Aorta (tissue), 5 donors: Measurements from ENCODE around the gene EGFR. TPM values are rescaled to one million over a fixed set of nuclear protein-coding genes. Genes with fewer than 3 reads are reported as not detected.

Experiments used
- ATAC-seq: fragments of 200-7000 bp; cut with Tn5 transposase; one replicate; pipeline ENCODE4 v1.9.1; 2022; ENCODE audit warnings: moderate library complexity; ENCODE audit not compliant: low FRiP score
- DNase-seq, 2 donors: peaks; one replicate each; pipeline ENCODE4 v3.0.0-alpha.2; 2020
- H3K27ac ChIP-seq, 2 donors: one replicate each; pipeline ENCODE4 v1.5.1; 2013; ENCODE audit warnings: low read length in 2 of 2, mild to moderate bottlenecking in 2 of 2, moderate library complexity in 2 of 2, control low read depth in 1 of 2, inconsistent platforms in 1 of 2, low read depth in 1 of 2
- H3K27me3 ChIP-seq, 2 donors: one replicate each; pipeline ENCODE4 v1.6.1; 2013; ENCODE audit warnings: control low read depth in 1 of 2, low read length in 1 of 2, mild to moderate bottlenecking in 1 of 2, moderate library complexity in 1 of 2; ENCODE audit not compliant: insufficient read depth in 2 of 2, control insufficient read depth in 1 of 2
- H3K36me3 ChIP-seq, 2 donors: one replicate each; pipeline ENCODE4 v1.6.1; 2013; ENCODE audit warnings: control low read depth in 1 of 2, low read length in 1 of 2, mild to moderate bottlenecking in 1 of 2; ENCODE audit not compliant: insufficient read depth in 2 of 2, control insufficient read depth in 1 of 2
- H3K4me1 ChIP-seq, 2 donors: one replicate each; pipeline ENCODE4 v1.6.1; 2013; ENCODE audit warnings: low read length in 2 of 2, control low read depth in 1 of 2, mild to moderate bottlenecking in 1 of 2, moderate library complexity in 1 of 2; ENCODE audit not compliant: insufficient read depth in 2 of 2, control insufficient read depth in 1 of 2
- H3K4me3 ChIP-seq, 2 donors: one replicate each; pipeline ENCODE4 v1.5.1; 2013; ENCODE audit warnings: low read length in 2 of 2, control low read depth in 1 of 2, mild to moderate bottlenecking in 1 of 2
- H3K9me3 ChIP-seq: one replicate; pipeline ENCODE4 v1.6.1; 2013; ENCODE audit warnings: mild to moderate bottlenecking, low read length; ENCODE audit not compliant: control insufficient read depth
- WGBS, 2 donors: extraction: QIAGEN DNeasy Blood & Tissue Kit; methylation state at CpG; one replicate each; pipeline ENCODE4 v1.1.7; 2013; 5-methylcytosine and 5-hydroxymethylcytosine counted together
- intact Hi-C, 2 donors: fragments of 100-400 bp; cut with DNase I; formaldehyde crosslinking; loops; one replicate each; pipeline versions ENCODE4 v1.14.2 to v1.15.0; 2022
- polyA plus RNA-seq, 2 donors: library from polyadenylated mRNA; stranded (reverse); fragments of 200-250 nt; gene quantifications; one replicate each; pipeline ENCODE4 v1.2.3, GENCODE V29; 2013
- total RNA-seq, 2 donors: library from RNA; stranded (reverse); fragmentation: NEBNext Ultra II Directional; extraction: Animal tissue kit (Norgen Biotek cat#: 25700); gene quantifications; one replicate each; pipeline ENCODE4 v1.2.1, GENCODE V29; 2021
- donor health status: healthy with polysubstance abuse.
- donor health status: Bipolar disorder and iron deficiency.
- donor health status: DM: no; HTN: no; CAD: no.
- donor health status: DM: no; HTN: no; CAD: no.
- donor health status: DM: yes; HTN: yes; CAD: no.

EGFR gene
- total and polyA plus RNA-seq, 4 donors = 3.0 to 72.4 (median 40.9) TPM

DNA sequence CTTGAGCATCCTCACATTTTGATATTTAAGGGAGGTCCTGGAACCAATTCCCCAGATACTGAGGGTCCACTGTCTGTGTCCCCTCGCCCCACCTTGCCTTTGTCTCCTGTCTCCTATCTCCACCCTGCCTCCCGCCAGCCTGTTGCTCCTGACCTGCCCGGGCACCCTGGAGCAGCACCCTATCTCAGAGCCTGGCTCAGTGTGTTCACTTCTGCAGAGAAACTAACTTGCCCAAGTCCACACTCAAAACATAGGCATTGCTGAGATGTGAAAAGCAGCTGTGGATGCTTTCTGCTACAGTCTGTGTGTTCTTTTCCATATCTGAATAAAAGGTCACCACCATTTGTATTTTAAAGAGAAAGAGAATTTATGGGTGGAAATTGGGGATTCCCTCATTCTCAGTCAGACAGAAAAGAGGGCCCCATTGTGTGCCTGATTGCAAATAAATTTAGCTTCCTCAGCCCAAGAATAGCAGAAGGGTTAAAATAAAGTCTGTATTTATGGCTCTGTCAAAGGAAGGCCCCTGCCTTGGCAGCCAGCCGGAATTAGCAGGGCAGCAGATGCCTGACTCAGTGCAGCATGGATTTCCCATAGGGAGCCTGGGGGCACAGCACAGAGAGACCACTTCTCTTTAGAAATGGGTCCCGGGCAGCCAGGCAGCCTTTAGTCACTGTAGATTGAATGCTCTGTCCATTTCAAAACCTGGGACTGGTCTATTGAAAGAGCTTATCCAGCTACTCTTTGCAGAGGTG lies 161.3 kb downstream of the EGFR start:
- H3K9me3 ChIP-seq = no peaks in the 10 kb centered on the region
- H3K36me3 ChIP-seq = peaks cover 2 to 5% of the 10 kb centered on the region in 2 donors
- no peak for DNase-seq
- no peak overlapping the region for H3K27ac ChIP-seq
- no peak for ATAC-seq
- WGBS, 2 donors = 79 to 81% methylated on average over 5 of the region's 5 CpGs
- no peaks in the 10 kb centered on the region for H3K4me1 ChIP-seq
- no peaks in the 10 kb centered on the region for H3K27me3 ChIP-seq
- H3K4me3 ChIP-seq = no peak overlapping the region
- intact Hi-C loops = no loop called here

DNA sequence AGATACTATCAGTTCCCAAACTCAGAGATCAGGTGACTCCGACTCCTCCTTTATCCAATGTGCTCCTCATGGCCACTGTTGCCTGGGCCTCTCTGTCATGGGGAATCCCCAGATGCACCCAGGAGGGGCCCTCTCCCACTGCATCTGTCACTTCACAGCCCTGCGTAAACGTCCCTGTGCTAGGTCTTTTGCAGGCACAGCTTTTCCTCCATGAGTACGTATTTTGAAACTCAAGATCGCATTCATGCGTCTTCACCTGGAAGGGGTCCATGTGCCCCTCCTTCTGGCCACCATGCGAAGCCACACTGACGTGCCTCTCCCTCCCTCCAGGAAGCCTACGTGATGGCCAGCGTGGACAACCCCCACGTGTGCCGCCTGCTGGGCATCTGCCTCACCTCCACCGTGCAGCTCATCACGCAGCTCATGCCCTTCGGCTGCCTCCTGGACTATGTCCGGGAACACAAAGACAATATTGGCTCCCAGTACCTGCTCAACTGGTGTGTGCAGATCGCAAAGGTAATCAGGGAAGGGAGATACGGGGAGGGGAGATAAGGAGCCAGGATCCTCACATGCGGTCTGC lies 162.2 kb downstream of the EGFR start:
- 92 to 94% methylated on average over 19 of the region's 19 CpGs for WGBS, 2 donors

DNA sequence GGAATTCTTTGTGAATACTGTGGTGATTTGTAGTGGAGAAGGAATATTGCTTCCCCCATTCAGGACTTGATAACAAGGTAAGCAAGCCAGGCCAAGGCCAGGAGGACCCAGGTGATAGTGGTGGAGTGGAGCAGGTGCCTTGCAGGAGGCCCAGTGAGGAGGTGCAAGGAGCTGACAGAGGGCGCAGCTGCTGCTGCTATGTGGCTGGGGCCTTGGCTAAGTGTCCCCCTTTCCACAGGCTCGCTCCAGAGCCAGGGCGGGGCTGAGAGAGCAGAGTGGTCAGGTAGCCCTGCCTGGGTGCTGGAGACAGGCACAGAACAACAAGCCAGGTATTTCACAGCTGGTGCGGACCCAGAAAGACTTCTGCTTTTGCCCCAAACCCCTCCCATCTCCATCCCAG lies 162.9 kb downstream of the EGFR start:
- DNase-seq (no peak), ATAC-seq (no peak)
- Histone ChIP-seq H3K36me3 (peaks cover 2 to 3% of the 10 kb centered on the region in 2 donors), H3K27ac (no peak overlapping the region), H3K4me1 (no peaks in the 10 kb centered on the region), H3K27me3 (no peaks in the 10 kb centered on the region), H3K9me3 (no peaks in the 10 kb centered on the region), H3K4me3 (no peak overlapping the region)
- intact Hi-C loops = no loop called here
- WGBS, 2 donors = 96 to 100% methylated on average over 4 of the region's 4 CpGs

More for the DNA sequence above, 162.2 kb downstream of the EGFR start:
- Histone ChIP-seq H3K27me3 (no peaks in the 10 kb centered on the region), H3K9me3 (no peaks in the 10 kb centered on the region), H3K36me3 (peaks cover 2 to 3% of the 10 kb centered on the region in 2 donors), H3K4me3 (no peak overlapping the region), H3K4me1 (no peaks in the 10 kb centered on the region), H3K27ac (no peak overlapping the region)
- ATAC-seq = no peak
- intact Hi-C loops = no loop called here
- DNase-seq = no peak

DNA sequence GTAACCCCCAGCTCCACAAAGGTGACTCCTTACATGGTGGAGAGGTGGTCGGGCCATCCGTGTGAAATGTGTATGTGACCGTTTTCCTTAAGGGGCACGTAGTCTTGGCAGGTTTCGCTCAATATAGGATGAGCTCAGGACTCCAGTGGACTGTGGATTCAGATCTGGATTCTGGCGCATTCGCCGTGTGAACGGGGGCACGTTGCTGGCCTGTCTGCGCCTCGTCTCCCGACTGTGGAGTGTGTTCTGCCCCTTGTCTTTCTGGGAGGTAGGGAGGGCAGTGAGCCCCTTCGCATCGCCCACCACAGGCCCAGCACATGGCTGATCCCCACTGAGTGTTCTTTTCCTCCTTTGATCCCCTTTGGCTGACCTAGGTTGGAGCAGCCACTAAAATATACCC lies 165.1 kb downstream of the EGFR start:
- Histone ChIP-seq H3K27ac (no peak overlapping the region), H3K9me3 (no peaks in the 10 kb centered on the region), H3K27me3 (no peaks in the 10 kb centered on the region), H3K36me3 (peaks cover 2 to 3% of the 10 kb centered on the region in 2 donors), H3K4me1 (no peaks in the 10 kb centered on the region), H3K4me3 (no peak overlapping the region)
- 83 to 85% methylated on average over 15 of the region's 15 CpGs for WGBS, 2 donors
- ATAC-seq (no peak), DNase-seq (no peak)
- intact Hi-C loops = no loop called here

DNA sequence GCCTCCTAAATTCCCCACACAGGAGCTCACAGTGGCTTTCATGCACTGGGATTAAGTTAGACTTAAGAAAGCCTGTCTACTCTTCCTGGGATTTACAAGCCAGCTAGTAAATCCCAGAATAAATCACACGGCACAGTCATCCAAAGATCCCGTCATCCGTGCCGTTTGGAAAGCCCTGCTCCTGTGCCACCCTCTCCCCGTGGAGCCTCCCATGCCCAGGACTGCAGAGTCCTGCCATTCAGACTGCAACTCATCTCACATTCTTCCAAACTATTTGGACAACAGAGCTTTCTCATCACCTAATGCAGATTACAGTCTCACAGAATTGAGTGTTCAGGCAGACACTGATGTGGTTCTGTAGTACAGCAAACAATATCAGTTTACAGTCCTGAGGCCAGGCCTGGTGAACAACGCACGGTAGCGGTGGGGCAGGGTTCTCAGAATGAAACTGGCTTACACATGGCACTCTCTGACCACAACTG lies 166.5 kb downstream of the EGFR start:
- no peaks in the 10 kb centered on the region for H3K9me3 ChIP-seq
- WGBS, 2 donors = 87 to 88% methylated on average over 8 of the region's 8 CpGs
- DNase-seq (no peak), ATAC-seq (no peak)
- H3K4me3 ChIP-seq = no peak overlapping the region
- H3K27me3 ChIP-seq = no peaks in the 10 kb centered on the region
- no peaks in the 10 kb centered on the region for H3K4me1 ChIP-seq
- H3K36me3 ChIP-seq = peaks cover 2 to 3% of the 10 kb centered on the region in 2 donors
- intact Hi-C loops = no loop called here
- H3K27ac ChIP-seq = no peak overlapping the region

DNA sequence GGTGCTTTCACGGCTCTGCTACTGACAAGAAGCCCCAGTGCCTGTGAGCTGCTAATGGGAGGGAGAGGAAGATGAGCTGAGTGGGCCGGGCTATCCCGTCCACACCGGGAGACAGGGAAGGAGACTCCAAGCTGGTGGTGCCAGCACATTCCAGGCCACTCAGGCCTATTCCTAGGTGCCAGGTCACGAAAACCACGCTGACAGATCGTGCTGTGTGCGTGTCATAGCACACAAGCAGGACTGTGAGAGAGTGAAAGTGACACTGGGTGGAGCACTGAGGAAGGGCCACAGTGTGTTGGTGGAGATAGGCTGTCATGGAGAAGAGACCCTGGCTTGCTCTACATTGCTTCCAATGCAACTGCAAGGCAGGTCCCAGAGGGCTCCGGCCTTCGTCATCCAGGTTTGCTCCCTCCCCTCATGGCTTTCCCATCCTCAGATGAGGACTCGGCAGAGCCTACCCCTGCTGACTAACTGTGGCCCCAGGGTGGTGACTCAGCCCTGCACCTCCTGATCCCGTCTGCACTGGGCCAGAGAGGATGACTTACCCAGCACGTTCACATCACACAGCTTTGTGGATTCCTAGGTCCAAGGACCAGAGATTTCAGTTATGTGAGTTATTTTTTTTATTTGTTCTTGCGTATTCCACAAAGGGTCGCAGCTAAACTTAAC lies 167.3 kb downstream of the EGFR start:
- intact Hi-C loops = no loop called here
- no peak for DNase-seq
- ATAC-seq = no peak
- H3K27me3 ChIP-seq = no peaks in the 10 kb centered on the region
- no peaks in the 10 kb centered on the region for H3K9me3 ChIP-seq
- H3K27ac ChIP-seq = no peak overlapping the region
- no peak overlapping the region for H3K4me3 ChIP-seq
- no peaks in the 10 kb centered on the region for H3K4me1 ChIP-seq
- H3K36me3 ChIP-seq = peaks cover 2 to 3% of the 10 kb centered on the region in 2 donors
- 84 to 89% methylated on average over 15 of the region's 15 CpGs for WGBS, 2 donors

DNA sequence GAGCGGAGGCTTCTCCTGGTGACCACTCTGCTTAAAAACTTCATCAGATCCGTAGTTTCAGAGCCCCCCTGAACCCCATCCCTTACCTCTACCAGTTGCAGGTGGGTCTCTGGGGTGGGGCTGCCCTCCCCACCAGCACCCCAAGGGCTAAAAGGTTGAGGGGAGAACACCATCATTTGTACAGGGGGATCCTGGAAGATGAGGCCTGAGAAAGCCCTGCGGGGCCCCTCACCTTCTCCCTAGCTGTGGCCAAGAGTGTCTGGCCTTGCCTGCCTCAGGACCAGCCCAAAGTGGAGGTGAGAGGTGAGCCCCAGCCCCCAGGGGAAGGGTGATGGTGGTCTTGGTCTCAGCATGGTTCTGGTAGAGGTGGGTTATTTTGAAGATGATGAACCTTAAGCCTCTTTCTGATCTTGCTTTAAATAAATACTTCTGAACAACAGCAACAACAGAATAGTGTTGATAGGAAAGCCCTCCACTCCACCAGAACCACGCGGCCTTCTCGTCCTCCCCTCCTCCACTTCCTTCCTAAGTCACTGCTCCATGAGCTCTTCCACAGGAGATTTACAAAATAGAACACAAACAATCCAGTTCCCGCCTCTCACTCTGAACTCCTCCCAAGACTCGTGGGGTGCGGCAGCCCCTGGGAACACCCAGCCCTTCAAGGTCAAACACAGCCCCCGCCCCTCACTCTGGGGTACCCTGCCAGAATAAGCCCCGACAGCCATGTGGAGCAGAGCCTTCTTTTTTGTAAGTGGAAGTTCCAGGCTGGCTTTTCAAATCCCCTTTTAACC lies 169.1 kb downstream of the EGFR start:
- ATAC-seq (no peak), DNase-seq (no peak)
- H3K9me3 ChIP-seq = no peaks in the 10 kb centered on the region
- no peaks in the 10 kb centered on the region for H3K4me1 ChIP-seq
- WGBS, 2 donors = 73 to 78% methylated on average over 11 of the region's 11 CpGs
- intact Hi-C loops = no loop called here
- H3K36me3 ChIP-seq = peaks cover 0 to 2% of the 10 kb centered on the region in 2 donors
- no peaks in the 10 kb centered on the region for H3K27me3 ChIP-seq
- H3K4me3 ChIP-seq = no peak overlapping the region
- H3K27ac ChIP-seq = no peak overlapping the region

DNA sequence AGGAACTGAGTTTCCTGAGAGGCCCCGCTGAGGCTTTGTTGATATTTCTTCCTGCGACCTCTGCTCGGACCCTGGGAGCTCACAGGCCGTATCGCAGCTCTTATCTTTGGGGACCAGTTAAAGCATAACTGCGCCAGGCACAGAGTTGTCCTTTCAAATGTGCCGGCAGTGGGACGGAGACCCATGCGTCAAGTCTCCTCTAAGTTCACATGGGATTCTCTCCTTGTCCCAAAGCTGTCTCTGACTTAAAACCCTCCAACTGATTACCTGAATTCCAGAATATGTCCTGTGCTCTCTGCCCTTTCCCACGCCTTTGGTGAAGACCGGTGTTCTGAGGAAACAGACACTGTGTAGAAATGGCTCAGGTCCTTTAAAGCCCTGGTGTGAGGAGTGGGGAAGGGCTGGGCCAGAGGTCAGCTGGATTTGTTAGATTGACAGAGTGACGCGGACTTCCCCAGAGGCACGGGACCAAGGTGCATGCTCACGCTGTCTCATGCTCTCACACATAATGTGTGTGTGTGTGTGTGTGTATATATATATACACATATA lies 169.8 kb downstream of the EGFR start:
- WGBS, 2 donors = 86 to 88% methylated on average over 15 of the region's 15 CpGs
- DNase-seq = no peak
- ATAC-seq = no peak
- intact Hi-C loops = no loop called here
- Histone ChIP-seq H3K4me1 (no peaks in the 10 kb centered on the region), H3K4me3 (no peak overlapping the region), H3K27ac (no peak overlapping the region), H3K36me3 (peaks cover 0 to 2% of the 10 kb centered on the region in 2 donors), H3K27me3 (no peaks in the 10 kb centered on the region), H3K9me3 (no peaks in the 10 kb centered on the region)
